ENCODE data around the gene RABEP1. TPM values are rescaled to one million over a fixed set of nuclear protein-coding genes. Genes with fewer than 3 reads are reported as not detected.
A peak's percentile ranks its signal among the peaks of the same experiment; 100 is the strongest.

The RABEP1 gene
- total and polyA plus RNA-seq, 9 of the 15 experiments (the other 6 are each of a cell fraction or from before 2014, with no cell fraction given) = 8.2 to 38.9 (median 30.3) TPM

GRCh38 chr17:5419959-5420653, 138.0 kb downstream of the RABEP1 start, which contains the start of gene RPAIN (continued):
- TF ChIP-seq REST (IDR thresholded peaks at IDR 0.05; ENCODE audit: borderline replicate concordance) = no peak
- TF ChIP-seq REST (CRISPR knock-in tag; IDR thresholded peaks at IDR 0.05; ENCODE audit: low read depth) = no peak
- TF ChIP-seq TRIM25 (IDR thresholded peaks at IDR 0.05; ENCODE audit: borderline replicate concordance) = no peak
- peak; percentile 60 for TF ChIP-seq PHF20 (IDR thresholded peaks at IDR 0.05; ENCODE audit: partially characterized antibody)
- TF ChIP-seq RAD21 (CRISPR knock-in tag; conservative IDR thresholded peaks at IDR 0.05 in 1 of 2, IDR thresholded peaks at IDR 0.05 in 1 of 2) = no peak
- TF ChIP-seq NEUROD1 (IDR thresholded peaks at IDR 0.05; ENCODE audit: borderline replicate concordance, low read depth, low read length, partially characterized antibody) = no peak
- no peak for TF ChIP-seq PCBP1 (IDR thresholded peaks at IDR 0.05; ENCODE audit: low read depth, low read length, poor library complexity, severe bottlenecking)
- no peak for TF ChIP-seq CEBPZ (IDR thresholded peaks at IDR 0.05; ENCODE audit: borderline replicate concordance, low read depth, low read length)
- peak; percentile 92 for TF ChIP-seq MYC (IDR thresholded peaks at IDR 0.05; ENCODE audit: low read depth, low read length)
- TF ChIP-seq MYC (CRISPR knock-in tag; IDR thresholded peaks at IDR 0.05; ENCODE audit: borderline replicate concordance, low read depth) = no peak
- TF ChIP-seq MBD1 (CRISPR knock-in tag; IDR thresholded peaks at IDR 0.05) = no peak

Data from K562 (cell line).